Anterior cingulate cortex (tissue), 58 donors: Measurements from ENCODE around the gene TWSG1.
"Not testable (repeated sequence)": the region's sequence is repeated elsewhere in the genome, so short reads cannot be mapped to it uniquely, and the experiment has no call there.

Source experiments
- DNase-seq, 58 donors: peaks; one replicate each; lab custom pipeline; 2025; lab: John Stamatoyannopoulos, UW

The TWSG1 gene

GRCh38 chr18:9334973-9335696 lies 562 bp downstream of the TWSG1 start:
- peak in 32 of 58 donors; percentile 12 to 78 (median 46) for DNase-seq

- DNase-seq: no peak
Observed at GRCh38 chr18:9335697-9336045, 1.1 kb downstream of the TWSG1 start.

- no peak for DNase-seq
Observed at GRCh38 chr18:9336827-9337226, 2.3 kb downstream of the TWSG1 start.

DNA sequence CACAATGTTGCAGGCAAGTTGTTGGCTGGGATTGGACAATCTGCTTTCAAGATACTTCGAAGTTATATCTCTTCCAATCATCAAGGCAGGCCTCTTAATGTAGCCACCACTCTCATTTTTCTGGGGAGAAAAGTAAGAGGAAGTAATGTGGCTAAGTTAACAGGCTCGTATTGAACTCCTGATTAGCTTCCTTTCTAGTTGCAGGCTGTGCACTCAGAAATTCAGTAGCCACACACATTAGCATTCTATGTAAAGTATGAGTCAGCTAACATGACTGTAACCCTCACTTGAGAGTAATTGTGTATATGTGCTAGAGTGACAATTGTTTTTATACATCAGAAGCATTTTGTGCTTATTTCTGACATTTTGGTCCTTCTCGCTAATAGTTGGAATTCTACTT lies 3.3 kb downstream of the TWSG1 start:
- DNase-seq: no peak

- DNase-seq: no peak
Observed at GRCh38 chr18:9340472-9340871, 5.9 kb downstream of the TWSG1 start.

- no peak for DNase-seq
Observed at GRCh38 chr18:9343577-9343976, 9.0 kb downstream of the TWSG1 start.

DNA sequence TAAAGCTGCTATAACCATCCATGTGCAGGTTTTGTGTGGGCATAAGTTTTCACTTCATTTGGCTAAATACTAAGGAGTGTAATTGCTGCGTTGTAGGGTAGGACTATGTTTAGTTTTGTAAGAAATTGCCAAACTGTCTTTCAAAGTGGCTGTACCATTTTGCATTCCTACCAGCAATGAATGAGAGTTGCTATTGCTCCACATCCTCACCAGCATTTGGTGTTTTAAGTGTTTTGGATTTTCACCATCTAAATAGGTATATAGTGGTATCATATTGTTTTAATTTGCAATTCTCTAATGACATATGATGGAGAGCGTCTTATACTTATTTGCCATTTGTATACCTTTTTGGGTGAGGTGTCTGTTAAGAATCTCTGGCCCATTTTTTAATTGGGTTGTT lies 12.2 kb downstream of the TWSG1 start:
- no peak for DNase-seq

DNA sequence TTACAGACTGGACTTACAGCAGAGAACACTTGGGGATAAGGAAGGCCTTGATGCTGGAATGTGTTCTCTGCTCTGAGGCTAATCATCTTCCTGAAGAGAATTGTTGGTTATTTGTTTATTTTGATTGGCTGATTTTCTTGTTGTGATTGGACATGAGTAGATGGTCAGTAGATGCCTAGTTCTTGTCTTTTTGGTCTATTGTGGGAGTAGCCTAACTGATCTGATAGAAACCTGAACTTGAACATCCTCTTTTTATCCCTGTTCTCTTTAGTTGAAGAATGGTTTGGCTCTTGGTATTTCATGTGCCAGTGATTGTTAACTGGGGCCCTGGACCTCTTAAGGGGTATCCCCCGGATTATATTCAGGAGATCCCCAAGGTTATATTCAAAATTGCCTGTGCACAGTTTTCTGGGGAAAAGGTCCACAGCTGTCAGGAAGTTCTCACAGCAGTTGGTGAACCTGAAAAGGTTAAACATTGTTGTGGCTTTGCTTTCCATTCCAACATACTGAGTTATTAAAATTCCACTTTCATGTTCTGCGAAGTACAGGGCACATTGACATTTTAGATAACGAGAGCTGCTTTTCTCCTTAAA lies 13.6 kb downstream of the TWSG1 start:
- no peak for DNase-seq

GRCh38 chr18:9348766-9349165 lies 14.2 kb downstream of the TWSG1 start:
- DNase-seq: no peak

GRCh38 chr18:9353596-9353995 lies 19.0 kb downstream of the TWSG1 start:
- no peak for DNase-seq

DNA sequence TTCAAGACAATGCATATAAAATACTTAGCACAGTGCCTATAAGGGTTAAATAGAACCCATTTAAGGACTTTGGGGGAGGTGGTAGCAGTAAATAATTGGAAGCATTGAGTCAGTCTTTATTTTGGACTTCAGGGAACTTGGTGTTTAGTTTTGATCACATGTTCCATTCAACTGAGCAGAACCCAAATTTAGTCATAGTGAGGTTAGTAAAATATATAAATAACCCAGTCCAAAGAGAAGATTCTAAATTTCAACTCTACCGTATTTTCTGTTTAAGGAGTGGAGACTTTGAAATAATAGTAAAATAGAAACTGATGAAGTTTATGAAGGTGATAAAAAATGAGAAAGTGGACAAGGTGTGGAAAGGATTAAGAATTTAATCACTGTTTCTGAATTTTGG lies 19.7 kb downstream of the TWSG1 start:
- no peak for DNase-seq

DNA sequence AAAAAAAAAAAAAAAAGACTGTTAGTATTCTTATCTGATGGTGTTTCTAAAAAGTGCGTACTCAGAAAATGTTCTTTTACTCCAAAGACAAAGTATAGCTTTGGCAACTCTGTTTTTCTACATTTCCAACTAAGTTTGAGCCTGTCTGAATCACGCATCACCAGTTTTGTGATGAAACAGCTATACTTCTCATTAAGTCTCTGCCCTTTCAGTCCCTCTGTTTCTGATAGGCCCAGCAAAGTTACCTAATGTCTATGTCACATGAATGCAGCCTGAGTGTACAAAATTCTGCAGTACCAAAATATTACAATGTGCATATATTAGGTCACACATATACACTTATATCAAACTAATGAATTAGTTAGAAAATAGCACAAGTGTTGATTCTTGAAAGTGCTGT lies 22.4 kb downstream of the TWSG1 start:
- DNase-seq: no peak

DNA sequence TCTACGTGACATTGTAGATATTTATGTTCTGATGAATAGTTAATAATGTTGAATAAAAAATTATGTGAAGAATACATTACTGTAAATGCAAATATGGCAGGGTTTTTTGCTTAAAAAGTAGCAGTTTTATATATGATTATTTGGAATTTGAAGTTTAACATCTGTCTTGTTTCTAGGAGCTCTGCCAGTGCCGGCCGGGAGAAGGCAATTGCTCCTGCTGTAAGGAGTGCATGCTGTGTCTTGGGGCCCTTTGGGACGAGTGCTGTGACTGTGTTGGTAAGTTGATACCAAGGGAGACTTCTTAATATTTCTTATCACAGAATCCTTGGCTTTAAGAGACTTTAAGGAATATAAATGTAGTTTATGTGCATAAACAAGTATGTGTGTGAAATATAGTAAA lies 25.2 kb downstream of the TWSG1 start:
- DNase-seq: no peak

DNA sequence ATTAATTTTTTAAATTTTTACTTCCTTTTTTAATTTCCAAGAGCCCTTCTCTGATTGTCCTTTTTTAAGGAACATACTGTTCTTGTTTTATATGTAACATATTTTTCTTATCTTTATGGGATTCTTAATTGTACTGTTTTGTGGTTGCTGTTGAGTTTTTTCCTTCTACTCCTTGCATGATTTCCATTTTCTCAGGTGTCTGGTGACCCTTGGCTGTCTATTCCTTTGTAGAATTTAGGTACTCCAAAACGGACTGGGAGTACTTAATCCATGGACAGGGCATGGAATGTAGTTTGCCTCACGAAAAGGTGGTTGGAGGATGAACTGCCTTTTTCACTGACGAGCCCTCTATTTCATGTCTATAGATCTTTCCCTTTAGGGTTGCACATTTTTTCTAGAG lies 26.6 kb downstream of the TWSG1 start:
- no peak for DNase-seq

- DNase-seq: no peak
Observed at GRCh38 chr18:9362869-9363268, 28.3 kb downstream of the TWSG1 start.

GRCh38 chr18:9364242-9364641 lies 29.7 kb downstream of the TWSG1 start:
- DNase-seq: no peak

DNA sequence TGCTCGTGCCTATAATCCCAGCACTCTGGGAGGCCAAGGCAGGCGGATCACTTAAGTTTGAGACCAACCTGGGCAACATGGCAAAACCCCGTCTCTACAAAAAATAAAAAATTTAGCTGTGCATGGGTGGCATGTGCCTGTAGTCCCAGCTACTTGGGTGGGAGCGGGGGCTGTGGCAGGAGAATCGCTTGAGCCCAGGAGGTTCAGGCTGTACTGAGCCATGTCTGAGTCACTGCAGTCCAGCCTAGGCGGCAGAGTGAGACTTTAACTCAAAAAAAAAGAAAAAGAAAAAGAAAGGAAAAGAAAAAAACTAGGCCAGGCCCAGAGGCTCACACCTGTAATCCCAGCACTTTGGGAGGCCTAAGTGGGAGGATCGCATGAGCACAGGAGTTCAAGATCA lies 30.8 kb downstream of the TWSG1 start:
- DNase-seq: peak in 4 of 58 donors; percentile 2 to 3 (median 2)

- DNase-seq: peak in 32 of 58 donors; percentile 1 to 38 (median 13)
Observed at GRCh38 chr18:9366126-9366714, 31.6 kb downstream of the TWSG1 start.

GRCh38 chr18:9373254-9373653 lies 38.7 kb downstream of the TWSG1 start:
- DNase-seq: not testable (repeated sequence)

GRCh38 chr18:9379118-9379517 lies 44.5 kb downstream of the TWSG1 start:
- no peak for DNase-seq

DNA sequence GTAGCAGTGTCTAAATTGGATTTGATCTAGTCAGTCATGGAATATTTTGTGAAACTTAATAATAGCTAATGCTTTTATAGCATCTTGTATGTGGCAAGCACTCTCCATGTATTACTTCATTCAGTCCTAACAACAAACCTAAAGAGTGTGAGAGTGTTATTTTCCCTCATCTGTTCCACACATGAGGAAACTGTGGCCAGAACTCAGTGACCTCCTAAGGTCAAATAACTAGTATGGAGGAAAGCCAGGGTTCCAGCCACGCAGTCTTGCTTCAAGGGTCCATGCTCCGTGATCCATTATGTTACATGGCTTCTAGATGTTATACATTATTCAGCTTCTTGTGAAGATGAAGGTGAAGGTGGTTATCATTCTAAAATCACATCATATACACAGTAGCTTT lies 45.5 kb downstream of the TWSG1 start:
- no peak for DNase-seq
